HFFc6 (cell line): ENCODE results near the gene KRT16. TPM values are rescaled to one million over a fixed set of nuclear protein-coding genes. Genes with fewer than 3 reads are reported as not detected.
"Not testable (repeated sequence)": the region's sequence is repeated elsewhere in the genome, so short reads cannot be mapped to it uniquely, and the experiment has no call there.

ENCODE experiments used
- DNase-seq: peaks from one replicate; pipeline ENCODE4 v3.0.0-alpha.2; 2018
- H3K27ac Mint-ChIP-seq: 2 replicates; pipeline ENCODE4 v1.8.0; 2020; ENCODE audit warnings: mild to moderate bottlenecking, mixed read lengths
- H3K27me3 Mint-ChIP-seq: 2 replicates; pipeline ENCODE4 v1.8.0; 2021; ENCODE audit warnings: mild to moderate bottlenecking, moderate library complexity, mixed read lengths; ENCODE audit not compliant: insufficient read depth
- H3K36me3 Mint-ChIP-seq: 2 replicates; pipeline ENCODE4 v1.8.0; 2021; ENCODE audit warnings: low read depth, mixed read lengths
- H3K4me1 Mint-ChIP-seq: 2 replicates; pipeline ENCODE4 v1.8.0; 2020; ENCODE audit warnings: low read depth, mixed read lengths
- H3K4me3 Mint-ChIP-seq: 2 replicates; pipeline ENCODE4 v1.8.0; 2020; ENCODE audit warnings: mild to moderate bottlenecking, moderate library complexity, mixed read lengths
- H3K9me3 Mint-ChIP-seq: 2 replicates; pipeline ENCODE4 v1.8.0; 2020; ENCODE audit warnings: mild to moderate bottlenecking, mixed read lengths
- total RNA-seq, 6 experiments: library from RNA; stranded (reverse); fragmentation: NEBNext Ultra II Directional; extraction: Animal tissue kit (Norgen Biotek cat#: 25700); gene quantifications; 2 replicates in 1 of 6; 3 replicates in 5 of 6; pipeline ENCODE4 v1.2.3, GENCODE V29; 2021
- TF ChIP-seq, protein P1 (sequence below): fragments of 200-600 bp; sonication (generic); IDR thresholded peaks from 2 replicates; pipeline ENCODE4 v1.5.0; 2021; ENCODE audit warnings: antibody characterized with exemption, mild to moderate bottlenecking

Gene KRT16
- total RNA-seq, 6 experiments from 2014 or later: 0.11 to 0.47 (median 0.17) TPM; not detected in 2

DNA sequence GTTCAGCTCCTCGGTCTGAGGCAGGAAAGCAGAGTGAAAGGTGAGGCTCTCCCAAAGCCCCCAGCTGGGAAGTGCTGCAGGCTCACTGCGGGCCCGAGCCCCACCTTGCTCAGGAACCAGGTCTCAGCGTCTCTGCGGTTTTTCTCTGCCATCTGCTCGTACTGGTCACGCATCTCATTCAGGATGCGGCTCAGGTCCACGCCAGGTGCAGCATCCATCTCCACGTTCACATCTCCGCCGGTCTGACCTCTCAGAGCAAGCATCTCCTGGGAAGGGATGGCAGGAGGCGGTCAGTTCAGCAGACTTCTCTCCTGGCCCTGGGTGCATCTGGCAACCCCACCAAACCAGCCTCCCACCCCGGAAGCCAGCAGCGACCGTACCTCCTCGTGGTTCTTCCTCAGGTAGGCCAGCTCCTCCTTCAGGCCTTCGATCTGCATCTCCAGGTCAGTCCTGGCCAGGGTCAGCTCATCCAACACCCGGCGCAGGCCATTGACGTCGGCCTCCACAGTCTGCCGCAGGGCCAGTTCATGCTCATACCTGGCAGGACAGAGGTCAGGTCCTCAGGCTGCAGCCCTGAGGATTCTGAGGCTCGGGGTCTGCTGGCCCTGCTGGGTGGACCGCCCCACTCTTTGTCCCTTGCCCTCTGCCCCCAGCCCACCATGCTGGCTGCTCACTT is 1.5 kb downstream of the KRT16 start:
- no peak for DNase-seq
- Mint-ChIP-seq H3K27ac (no peak overlapping the region), H3K4me3 (no peak overlapping the region), H3K36me3 (peaks cover 16% of the 10 kb centered on the region), H3K27me3 (peaks cover 21% of the 10 kb centered on the region), H3K9me3 (peaks cover 19% of the 10 kb centered on the region), H3K4me1 (peaks cover 14% of the 10 kb centered on the region)
- TF ChIP-seq, protein P1, sequence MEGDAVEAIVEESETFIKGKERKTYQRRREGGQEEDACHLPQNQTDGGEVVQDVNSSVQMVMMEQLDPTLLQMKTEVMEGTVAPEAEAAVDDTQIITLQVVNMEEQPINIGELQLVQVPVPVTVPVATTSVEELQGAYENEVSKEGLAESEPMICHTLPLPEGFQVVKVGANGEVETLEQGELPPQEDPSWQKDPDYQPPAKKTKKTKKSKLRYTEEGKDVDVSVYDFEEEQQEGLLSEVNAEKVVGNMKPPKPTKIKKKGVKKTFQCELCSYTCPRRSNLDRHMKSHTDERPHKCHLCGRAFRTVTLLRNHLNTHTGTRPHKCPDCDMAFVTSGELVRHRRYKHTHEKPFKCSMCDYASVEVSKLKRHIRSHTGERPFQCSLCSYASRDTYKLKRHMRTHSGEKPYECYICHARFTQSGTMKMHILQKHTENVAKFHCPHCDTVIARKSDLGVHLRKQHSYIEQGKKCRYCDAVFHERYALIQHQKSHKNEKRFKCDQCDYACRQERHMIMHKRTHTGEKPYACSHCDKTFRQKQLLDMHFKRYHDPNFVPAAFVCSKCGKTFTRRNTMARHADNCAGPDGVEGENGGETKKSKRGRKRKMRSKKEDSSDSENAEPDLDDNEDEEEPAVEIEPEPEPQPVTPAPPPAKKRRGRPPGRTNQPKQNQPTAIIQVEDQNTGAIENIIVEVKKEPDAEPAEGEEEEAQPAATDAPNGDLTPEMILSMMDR: no peak

DNA sequence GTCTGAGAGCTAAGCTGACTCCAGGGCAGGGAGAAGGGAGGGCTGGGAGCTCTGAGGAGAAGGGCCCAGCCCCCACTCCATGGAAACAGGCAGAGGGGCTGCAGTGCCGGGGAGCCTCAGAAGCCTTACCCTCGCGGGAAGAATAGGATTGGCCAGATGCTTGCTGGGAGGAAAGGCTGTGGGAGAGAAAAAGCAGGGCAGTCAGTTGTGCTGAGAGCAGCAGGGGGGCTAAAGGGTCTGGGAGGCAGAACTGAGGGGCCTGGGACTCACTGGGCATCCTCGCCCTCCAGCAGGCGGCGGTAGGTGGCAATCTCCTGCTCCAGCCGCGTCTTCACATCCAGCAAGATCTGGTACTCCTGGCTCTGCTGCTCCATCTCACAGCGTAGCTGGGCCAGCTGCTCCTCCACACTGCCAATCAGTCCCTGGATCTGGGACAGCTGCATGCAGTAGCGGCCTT is 2.5 kb downstream of the KRT16 start:
- peaks cover 23% of the 10 kb centered on the region for H3K9me3 Mint-ChIP-seq
- not testable (repeated sequence) for DNase-seq, H3K4me3 Mint-ChIP-seq, H3K27ac Mint-ChIP-seq
- peaks cover 20% of the 10 kb centered on the region for H3K36me3 Mint-ChIP-seq
- TF ChIP-seq, protein P1: peak; percentile 68
- peaks cover 14% of the 10 kb centered on the region for H3K4me1 Mint-ChIP-seq
- peaks cover 30% of the 10 kb centered on the region for H3K27me3 Mint-ChIP-seq

DNA sequence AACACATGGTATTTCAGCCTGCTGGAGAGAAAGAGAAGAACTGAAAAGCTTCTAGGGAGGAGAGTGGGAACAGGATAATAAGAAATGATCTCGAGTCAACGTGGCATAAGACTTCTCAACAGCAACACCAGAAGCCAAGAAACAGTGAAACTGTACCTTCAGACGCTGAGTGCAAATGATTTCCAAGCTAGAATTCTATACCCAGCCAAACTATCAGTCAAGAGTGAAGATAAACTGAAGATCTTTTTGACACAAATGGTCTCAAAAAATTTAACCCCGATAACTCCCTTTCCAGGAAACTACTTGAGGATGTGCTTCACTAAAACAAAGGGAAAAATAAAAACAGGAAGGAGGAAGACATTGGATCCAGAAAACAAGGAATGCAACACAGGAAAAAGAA is 5.6 kb downstream of the KRT16 start:
- Mint-ChIP-seq H3K9me3 (peaks cover 23% of the 10 kb centered on the region), H3K36me3 (peaks cover 20% of the 10 kb centered on the region), H3K27me3 (peaks cover 34% of the 10 kb centered on the region)
- H3K27ac Mint-ChIP-seq, DNase-seq, H3K4me1 Mint-ChIP-seq, H3K4me3 Mint-ChIP-seq: not testable (repeated sequence)

DNA sequence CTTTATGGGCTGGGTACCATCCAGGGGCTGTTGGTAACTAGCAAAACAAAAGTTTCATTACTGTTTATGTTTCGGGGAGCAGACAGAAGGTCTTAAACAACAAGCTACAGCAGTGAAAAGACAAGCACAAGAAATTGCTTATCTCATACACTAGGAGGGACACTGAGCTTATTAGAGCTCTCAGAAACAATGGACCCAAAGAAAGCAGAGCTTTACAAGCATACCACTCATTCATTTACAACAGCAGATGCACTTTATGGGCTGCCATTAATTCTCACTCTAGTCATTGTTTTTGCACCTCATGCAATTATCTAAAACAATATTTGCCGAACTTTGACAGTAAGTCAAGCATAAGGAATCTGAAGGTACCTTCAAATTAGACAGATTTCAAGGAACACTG is 10.0 kb downstream of the KRT16 start:
- H3K4me1 Mint-ChIP-seq: no peaks in the 10 kb centered on the region
- peaks cover 19% of the 10 kb centered on the region for H3K9me3 Mint-ChIP-seq
- peaks cover 29% of the 10 kb centered on the region for H3K27me3 Mint-ChIP-seq
- no peak overlapping the region for H3K27ac Mint-ChIP-seq
- no peak overlapping the region for H3K4me3 Mint-ChIP-seq
- TF ChIP-seq, protein P1: no peak
- H3K36me3 Mint-ChIP-seq: peaks cover 17% of the 10 kb centered on the region
- no peak for DNase-seq

DNA sequence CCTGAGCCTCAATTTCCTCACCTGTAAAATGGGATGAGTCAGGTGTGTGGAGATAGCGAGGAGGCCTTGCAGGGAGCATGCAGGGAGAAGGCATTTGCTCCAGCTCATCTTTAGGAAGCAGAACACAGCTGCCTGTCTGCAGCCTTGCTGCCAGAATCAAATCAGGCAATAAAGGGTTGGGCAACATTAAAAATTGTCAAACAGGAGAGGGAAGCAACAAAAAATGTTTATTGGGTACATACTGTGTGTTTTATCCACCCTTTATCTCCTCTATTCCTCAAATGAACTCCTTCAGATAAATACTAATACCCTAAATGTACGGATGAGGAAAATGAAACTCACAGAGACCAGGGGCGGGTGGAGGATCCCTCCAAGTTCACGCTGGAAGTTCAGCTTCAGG is 12.2 kb downstream of the KRT16 start:
- peaks cover 33% of the 10 kb centered on the region for H3K27me3 Mint-ChIP-seq
- DNase-seq: no peak
- H3K9me3 Mint-ChIP-seq: no peaks in the 10 kb centered on the region
- no peak overlapping the region for H3K27ac Mint-ChIP-seq
- no peaks in the 10 kb centered on the region for H3K36me3 Mint-ChIP-seq
- no peaks in the 10 kb centered on the region for H3K4me1 Mint-ChIP-seq
- TF ChIP-seq, protein P1: no peak
- H3K4me3 Mint-ChIP-seq: no peak overlapping the region; the same call in 1 of the 2 replicates

DNA sequence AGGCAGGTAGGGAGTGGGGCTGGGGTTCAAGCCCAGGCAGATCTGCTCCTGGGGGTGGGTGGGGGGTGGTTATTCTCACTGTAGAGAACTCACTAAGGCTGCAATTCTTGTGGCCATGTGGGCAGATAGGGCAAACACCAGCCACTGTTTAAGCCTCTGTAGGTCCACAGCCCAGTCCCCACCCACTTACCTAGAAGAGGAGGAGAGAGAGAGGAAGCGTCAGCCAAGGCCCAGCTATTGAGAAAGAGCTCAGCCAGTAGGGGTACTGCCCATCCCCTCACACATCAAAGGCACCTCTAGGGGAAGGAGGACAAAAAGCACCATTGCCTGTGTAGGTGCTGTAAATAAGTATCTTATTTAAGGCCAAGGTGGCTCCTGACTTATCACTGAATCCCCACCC is 12.9 kb downstream of the KRT16 start:
- Mint-ChIP-seq H3K27me3 (peaks cover 29% of the 10 kb centered on the region), H3K27ac (no peak overlapping the region), H3K4me3 (no peak overlapping the region), H3K36me3 (no peaks in the 10 kb centered on the region), H3K9me3 (no peaks in the 10 kb centered on the region), H3K4me1 (no peaks in the 10 kb centered on the region)
- TF ChIP-seq, protein P1: no peak
- no peak for DNase-seq
